Amniotic stem cell (primary cell): ENCODE data around the gene TM9SF4.
"Not testable (repeated sequence)": the region's sequence is repeated elsewhere in the genome, so short reads cannot be mapped to it uniquely, and the experiment has no call there.

Experiments
- DNase-seq: peaks from one replicate; lab custom pipeline; 2025; lab: John Stamatoyannopoulos, UW

The TM9SF4 gene

DNA sequence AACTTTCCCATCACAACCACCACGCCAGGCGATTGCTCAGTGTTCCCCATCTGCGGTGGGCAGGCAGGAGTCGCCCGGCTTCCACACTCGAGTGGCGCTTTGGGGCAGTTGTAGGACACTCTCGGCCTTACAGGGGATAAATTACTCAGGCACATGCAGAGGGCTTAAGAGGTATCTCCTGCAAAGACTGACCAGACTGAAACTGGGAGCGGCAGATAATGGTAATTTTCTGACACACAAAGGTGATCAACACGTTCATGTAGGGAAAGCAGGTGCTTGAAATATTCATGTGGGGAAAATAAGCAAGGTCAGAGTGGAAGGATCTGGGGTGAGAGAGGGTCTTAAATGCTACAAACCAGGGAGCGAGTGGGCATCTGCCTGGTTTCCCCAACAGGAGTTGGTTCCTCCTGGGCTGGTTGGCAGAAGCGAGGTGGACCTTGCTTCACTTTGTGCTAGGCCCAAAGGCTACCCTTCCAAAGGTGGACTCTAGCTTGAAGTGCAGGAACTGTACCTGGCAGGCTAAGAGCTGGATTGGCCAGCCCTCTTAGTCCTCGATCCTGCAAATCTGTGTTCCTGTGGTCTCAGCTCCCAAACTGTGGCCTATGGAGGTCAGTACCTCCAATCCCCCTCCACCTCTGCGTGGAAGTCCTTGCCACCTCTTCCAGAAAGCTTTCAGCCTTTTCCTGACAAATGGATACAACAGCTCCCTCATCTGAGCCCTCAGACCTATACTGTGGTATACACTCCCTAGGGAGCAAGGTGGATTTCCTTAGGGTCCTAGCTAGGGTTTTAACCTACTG lies 81.3 kb downstream of the TM9SF4 start:
- DNase-seq: no peak

DNA sequence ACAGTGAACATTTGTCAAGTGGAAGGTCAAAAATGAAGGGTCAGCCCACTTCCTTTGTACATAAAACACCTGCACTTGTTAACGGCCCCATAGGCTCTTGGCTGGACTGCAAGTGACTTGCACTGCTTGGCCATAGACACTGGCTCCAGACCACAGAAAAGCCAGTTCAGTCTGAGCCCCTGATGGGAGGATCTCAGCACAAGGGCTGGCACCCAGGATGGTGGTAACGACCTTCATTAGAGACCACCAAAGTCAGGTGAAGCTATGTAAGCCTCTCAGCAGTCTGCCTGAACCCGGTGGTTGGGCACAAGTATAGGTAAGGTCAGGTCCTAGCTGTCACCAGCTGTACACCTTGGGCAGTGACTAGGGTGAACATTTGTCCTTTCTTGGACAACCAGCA lies 81.9 kb downstream of the TM9SF4 start:
- no peak for DNase-seq

DNA sequence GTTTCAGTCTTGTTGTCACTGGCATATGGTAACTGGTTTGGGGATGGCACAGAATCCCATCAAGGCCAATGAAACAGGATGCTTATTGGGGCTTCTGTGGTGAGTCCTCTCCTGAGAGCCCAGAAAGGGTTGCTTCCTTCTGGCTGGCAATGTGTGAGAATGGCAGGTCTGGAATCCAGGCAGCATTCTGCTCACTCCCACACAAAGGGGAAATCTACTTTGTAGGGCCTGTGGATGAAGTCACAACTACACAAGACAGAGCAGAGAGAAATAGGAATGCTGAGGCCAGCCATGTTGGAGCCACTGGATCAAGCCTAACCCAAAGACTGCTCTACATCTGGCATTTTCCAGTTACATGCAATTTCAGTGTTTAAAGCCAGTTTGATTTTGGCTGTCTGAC lies 82.4 kb downstream of the TM9SF4 start:
- DNase-seq: no peak

DNA sequence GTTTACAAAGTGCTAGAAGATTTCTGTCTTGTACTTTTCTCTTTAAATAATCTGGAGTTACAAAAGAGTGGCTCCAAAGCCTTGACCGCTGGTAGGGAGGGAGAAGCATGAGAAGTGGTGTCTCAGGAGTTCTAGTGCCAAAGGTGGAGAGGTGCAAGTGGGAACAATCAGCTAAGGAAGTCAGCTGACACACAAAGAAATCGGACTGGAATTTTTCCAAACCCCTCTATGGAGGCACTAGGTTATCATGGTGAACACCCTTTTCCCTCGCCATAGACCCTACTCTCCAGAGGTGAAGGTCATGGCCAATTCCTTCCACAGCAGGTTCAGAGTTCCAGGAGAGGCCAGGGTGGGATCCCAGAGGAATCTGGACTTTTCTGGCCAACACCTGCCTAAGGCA lies 83.2 kb downstream of the TM9SF4 start:
- DNase-seq: no peak

DNA sequence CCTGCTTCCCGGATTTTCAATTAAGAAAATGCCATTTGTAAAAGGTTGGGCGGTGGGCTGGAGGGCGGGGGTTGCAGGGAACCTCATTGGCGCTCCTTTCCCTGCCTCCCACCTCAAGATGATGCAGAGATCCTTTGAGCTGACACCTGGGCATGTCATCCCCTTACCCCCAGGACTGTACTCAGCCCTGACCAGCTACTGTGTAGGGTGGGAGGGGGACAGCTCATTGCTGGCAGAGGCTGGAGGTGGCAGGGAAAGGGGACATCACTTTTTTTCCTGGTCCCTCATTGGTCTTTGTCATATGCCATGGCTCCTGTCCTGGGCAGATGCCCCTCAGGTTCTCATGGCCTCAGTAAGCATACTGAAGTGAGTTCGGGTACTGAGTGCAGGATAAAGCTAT lies 83.8 kb downstream of the TM9SF4 start:
- DNase-seq: not testable (repeated sequence)

DNA sequence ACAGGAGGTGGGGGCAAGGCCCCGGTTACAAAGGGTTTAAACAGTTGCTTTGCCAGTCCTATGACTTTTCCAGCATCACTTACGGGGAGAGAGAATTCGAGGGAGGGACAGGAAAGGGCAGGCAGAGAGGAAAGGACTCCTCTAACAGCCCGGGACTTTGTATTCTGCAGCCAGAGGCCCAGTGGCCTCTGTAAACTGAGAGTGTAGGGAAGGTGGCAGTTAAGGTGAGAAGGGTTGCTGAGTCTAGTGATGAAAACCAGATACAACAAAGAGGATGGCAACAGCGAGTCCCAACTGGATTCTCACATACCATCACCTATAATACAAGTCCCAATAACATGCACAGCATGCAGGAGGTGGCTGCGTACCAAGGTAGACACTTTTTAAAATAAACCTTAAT lies 84.5 kb downstream of the TM9SF4 start:
- no peak for DNase-seq

DNA sequence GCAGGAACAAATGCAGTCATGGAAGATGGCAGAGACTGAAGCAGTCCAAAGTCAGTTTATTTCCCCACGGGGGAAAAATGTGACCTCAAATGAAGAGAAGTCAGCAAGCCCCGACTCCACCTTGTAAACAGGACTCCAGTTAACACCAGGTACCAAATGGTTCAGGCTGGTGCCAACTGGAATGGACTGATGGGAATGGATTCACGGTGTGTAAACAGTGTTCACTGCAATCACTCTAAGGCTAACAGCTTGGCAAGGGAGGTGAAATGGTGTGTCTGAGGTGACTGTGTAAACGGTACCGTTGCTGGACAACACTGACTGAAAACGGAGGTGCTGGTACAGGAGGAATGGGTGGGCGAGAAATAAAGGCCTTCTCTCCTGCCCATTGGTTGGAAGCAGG lies 86.1 kb downstream of the TM9SF4 start:
- no peak for DNase-seq

DNA sequence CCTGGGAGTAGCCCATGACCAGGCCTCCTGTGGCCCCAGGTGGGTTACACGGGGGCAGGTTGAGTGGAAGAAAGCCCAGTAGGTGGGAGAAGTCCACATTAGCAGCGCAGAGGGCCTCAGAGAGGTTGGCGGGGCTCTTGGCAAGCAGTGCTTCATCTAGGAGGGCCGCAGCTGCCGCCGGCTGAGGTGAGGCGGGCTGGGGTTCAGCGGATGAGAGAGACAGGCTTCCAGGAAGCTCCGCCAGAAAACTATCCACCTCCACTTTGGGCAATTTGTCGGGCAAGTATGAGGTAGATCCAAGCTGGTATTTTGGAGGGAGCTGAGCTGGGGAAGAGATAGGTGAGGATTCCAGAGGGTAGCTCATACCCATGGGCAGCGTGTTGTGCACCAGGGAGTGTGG lies 87.1 kb downstream of the TM9SF4 start:
- DNase-seq: not testable (repeated sequence)

DNA sequence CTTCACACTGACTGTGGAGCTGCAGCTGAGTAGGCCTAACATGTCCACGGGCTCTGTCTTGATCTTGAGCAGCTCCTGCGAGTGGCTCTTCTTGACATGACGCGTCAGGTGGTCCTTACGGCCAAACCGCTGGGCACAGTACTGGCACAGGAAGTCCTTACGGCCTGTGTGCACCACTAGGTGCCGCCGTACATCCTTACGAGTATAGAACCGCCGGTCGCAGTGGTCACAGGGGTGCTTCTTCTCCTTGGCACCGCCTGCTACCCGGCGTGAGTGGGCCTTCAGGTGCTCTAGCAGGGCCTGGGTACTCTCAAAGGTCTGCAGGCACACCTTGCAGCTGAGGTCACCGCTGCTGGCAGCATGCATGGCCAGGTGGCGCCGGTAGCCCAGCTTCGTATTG lies 87.6 kb downstream of the TM9SF4 start:
- not testable (repeated sequence) for DNase-seq

DNA sequence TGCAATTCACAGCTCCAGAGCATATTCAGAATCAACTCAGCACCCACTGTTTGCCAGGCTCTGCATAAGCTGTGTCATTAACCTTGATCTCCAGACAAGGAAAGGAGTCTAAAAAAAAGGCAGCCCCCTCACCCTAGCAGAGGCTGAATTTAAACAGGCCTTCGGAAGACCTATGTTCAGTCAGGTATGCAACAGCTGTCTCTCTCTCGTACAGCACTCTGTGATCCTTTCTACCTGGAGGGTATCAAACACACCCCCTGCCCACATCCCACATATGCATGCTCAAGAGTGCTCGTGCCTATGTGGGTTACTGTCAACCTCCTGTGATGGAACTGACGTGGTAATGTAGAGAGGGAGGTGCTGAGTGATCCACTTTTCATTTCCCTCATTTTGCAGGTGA lies 89.5 kb downstream of the TM9SF4 start:
- DNase-seq: no peak

DNA sequence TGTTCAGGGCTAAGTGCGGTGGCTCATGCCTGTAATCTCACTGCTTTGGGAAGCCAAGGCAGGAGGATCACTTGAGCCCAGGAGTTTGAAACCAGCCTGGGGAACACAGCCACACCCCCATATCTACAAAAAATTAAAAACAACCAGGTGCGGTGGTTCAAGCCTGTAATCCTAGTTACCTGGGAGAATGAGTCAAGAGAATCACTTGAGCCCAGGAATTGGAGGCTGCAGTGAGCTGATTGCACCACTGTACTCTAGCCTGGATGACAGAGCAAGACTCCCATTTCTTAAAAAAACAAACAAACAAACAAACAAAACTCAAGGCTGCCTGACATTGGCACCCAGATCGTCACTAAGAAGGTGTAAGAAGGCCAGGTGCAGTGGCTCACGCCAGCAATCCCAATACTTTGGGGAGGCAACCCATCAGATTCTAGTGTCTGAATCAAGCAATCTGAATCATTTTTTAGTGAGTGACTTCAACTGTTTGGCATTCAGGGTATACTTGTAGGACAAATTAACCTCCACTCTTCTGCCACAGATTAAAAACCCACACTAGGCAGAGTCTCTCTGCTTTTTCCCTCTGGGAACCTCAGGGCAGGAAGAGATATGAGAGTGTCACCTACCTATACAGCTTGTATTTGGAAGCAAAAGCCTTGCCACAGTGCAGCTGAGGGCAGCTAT lies 91.9 kb downstream of the TM9SF4 start:
- DNase-seq: no peak

DNA sequence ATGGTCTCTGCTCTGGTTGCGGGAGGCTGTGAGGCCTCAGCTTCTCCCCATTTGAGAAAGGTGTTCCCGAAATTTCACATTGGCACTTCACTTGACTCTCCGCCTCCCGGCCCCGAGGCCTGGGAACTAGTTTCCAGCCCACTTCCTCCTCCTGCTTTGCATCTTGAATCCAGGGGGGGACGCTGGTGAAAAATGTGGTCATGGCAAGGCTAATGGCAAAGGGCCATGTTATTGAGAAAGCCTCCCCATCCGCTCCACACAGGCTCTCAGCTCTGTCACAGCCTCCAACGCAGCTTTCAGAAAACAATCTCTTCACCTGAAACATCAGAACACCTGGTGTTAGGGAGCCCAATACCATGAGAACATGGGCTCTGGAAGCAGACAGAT lies 92.5 kb downstream of the TM9SF4 start:
- DNase-seq: no peak

DNA sequence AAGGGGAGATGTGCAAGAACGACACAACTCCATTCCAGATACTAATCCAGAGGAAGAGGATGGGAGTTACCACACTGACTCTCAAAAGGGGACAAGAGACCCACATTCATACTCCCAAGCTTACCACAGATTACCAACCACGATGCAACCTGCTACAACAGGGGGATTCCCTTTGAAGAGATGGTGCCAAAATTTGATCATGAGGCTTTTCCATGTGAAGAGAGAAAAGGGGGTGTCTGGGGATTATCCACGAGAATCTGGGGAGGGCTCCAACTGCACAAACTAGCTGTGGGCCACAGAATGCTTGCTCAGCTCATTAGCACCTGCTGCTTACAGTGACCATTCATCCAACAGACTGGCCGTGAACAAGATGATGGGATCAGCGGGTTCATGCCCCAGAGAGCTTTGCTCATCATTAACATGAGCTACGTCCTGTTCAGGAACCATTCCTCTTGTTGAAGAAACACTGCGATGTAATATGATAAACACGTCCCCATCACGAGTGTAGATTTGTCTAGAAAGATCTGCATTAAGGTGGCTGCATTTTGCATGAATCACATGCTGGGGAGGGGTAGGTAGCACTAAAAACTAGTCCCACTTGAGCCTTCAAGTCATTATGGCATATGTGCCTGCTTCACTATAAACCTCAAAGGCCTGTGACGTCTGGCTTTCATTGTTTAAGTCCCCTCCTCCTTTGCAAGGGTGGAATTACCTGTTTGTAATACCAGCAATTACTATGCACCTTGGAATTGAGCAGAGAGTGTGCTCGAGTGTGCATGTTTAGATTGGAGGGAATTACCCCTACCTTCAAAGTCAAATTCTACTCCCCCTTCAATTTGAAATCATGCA lies 94.1 kb downstream of the TM9SF4 start:
- DNase-seq: no peak

DNA sequence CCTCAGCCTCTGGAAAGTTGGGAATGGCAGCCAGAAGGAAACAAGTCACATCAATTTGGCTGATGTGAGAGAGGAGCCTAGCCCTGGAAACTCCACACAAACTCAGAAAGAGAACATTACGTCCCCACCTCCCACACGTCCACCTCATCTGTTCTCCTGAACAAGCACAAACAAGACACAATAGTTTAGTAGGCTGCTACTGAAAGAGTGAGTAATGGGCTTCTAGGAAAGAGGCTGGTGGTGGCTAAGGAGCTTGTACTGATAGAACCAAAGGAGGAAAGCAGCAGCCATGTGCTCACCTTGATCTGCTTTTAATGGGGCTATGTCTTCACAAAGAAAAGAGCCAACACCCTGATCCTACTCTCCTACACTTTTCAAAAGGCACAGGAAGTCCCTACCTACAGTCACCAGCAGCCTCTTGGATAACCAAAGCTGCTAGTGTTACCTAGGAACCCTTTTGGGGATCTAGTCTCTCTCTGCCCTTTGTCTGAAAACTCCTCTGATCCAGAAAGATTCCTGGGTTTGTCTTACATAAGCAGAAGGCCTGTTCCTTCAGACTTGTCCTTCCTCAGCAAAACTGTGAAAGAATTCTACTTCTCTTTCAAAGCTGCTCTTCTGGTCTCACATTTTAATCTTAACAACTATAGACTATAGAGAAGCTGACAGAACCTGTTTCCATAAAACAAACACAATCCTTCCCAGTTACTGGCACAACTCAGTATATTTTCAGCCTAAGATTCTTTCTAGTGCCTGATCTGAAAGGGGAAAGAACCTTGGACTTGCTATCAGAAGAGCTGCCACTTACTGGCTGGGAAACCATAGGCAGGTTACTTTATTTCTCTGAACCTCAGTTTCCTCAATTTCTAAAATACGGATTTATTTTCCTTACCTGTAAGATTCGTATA lies 94.9 kb downstream of the TM9SF4 start:
- no peak for DNase-seq

DNA sequence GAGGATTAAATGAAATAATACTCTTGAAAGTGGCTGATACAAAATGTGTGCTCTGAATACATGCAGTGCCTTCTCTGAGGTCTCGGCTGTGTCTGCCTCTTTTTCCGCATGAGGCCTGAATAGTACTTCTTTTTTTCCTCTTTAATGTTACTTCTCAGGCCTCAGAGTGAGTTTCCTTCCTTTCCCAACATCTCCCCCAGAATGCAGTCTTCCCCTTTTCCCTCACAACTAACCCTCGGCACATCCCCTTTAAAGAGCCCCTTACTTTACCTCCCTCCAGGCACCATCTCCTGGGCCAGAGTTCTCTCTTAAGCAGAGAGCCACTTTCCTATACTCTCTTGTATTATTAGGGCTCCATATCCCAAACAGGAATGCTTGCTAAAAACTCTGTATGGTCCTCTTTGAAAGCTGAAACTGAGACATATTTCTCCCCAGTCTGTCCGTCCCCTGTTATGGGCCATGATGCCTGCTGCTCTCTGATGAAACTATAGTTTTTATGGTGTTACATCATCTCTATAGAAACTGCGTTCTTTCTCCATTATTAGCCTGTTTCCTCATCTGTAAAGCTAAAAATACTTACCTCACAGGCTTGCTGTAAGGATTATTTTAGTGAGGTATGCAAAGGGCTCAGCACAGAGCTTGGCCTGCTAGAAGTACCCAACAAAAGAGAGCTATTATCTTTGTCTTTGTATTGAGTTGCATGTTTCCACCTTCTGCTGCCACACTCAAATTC lies 95.8 kb downstream of the TM9SF4 start:
- DNase-seq: no peak

DNA sequence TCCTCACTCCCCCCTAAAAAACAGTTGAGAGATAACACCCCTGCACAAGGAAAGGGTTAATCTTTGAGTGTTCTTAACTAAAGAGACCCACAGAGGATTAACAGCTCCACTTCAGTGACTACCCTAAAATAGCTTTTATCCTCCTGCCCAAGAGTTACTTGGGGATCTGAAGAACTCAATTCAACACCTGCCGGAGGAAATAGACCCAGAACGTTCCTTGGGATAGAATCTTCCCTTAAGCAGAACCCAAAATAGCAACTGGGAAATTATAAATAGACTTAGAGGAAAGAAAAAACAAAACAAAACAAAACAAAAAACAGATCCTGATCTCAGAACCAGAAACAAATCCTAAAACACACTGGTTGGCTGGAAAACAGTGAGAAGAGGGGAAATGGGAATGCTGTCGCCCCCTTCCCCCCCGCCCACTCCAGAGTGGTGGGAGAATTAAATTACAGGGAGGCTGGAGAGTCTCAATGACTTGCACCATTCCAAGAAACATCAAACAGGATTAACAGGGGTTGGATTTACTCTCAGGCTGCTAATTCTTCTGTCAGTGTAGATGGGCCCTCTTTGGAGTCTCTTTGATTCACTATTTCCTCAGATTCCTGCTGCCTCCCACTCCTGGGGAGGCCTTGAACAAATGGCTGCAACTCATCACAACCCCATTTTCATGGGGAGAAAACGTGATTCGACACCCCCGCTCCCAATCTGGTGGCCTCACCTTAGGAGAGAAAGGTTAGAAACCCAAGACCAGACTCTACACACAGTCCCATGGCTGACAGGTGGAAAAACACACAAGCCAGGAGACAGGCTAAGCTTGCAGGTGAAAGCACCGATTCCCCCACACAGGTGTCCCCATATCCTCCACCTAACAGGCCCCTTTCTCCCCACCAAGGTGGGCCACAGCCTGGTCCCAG lies 96.6 kb downstream of the TM9SF4 start:
- DNase-seq: no peak

DNA sequence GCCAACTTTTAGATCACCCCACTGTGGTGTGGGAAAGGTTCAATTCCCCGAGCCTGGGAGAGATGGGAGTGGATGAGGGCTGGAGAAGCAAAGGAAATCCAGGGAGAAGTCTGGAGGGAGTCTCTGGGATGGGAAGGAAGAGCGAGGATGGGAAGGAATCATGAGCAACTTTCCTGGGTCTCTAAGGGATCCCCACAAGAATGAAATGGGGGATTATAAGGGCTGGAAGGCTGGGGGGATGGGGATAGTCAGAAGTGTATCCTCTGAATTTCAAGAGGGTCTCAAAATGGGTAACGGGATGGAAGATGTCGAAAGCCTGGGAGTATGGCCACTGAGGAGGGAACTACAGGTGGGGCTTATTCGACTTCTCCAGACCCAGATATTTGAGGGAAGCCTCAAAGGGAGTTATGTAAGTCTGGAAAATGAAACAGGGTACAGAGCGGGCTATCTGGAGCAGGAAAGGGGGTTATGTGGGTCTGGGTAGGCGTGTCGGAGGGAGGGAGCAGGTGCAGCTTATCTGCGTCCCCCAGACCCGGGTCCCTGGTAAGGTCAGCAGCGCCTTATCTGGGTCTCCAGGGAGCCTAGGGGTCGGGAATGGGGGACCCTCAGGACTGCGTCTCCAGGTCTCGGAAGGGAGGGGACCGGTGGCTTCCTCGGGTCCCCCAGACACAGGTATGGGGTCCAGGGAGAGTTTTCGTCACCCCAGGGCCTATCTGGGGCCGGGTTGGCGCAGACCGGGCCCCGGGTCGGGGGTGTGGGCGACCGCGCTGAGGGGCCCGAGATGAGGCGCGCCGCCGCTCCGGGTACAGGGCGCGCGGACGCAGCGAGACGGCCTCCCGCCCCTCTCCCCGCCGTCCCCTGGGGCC lies 97.5 kb downstream of the TM9SF4 start:
- DNase-seq: no peak

DNA sequence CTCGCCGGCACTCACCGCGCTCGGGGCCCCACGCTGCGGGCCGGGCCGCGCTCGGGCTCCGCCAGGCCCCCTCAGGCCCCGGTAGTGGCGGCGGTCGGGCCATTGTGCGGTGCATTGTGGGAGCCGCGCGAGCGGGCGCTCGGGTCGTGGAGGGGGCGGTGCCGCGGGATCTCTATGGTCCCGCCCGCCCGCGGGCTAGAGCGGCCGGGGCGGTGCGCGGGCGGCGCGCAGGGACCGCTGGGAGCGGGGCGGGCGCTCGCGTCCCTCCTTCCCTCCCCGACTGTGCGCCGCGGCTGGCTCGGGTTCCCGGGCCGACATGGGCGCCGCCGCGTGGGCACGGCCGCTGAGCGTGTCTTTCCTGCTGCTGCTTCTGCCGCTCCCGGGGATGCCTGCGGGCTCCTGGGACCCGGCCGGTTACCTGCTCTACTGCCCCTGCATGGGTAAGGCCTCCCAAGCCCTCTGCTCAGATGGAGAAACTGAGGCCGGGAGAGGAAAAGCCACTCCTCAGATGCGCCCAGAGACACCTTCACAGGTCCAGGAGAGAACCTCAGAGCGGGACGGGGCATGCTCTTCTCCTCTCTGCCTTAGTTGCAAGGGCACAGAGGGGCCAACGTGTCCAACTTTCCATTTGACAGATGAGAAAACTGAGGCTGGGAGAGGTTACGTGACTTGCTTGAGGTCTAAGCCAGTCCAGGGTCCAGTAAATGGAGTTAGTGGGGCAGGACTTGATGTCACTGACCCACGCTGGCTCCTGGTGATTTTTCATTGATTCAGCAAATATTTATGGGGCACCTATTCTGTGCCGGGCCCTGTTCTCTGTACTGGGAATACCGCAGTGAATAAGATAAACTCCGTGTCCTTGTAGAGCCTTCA lies 98.3 kb downstream of the TM9SF4 start, which contains the start of the genes PLAGL2 and POFUT1:
TSS of gene PLAGL2 (minus strand) at position 118 of the 873 bp plus-strand sequence. CDS start 5,565 bp downstream, outside the sequence.
TSS of gene POFUT1 (plus strand) at position 255 of the 873 bp plus-strand sequence. CDS start at position 317, 62 bp downstream.
- peak; percentile 78 for DNase-seq
